ENCODE measurements around the gene JUP.

Gene JUP

DNA sequence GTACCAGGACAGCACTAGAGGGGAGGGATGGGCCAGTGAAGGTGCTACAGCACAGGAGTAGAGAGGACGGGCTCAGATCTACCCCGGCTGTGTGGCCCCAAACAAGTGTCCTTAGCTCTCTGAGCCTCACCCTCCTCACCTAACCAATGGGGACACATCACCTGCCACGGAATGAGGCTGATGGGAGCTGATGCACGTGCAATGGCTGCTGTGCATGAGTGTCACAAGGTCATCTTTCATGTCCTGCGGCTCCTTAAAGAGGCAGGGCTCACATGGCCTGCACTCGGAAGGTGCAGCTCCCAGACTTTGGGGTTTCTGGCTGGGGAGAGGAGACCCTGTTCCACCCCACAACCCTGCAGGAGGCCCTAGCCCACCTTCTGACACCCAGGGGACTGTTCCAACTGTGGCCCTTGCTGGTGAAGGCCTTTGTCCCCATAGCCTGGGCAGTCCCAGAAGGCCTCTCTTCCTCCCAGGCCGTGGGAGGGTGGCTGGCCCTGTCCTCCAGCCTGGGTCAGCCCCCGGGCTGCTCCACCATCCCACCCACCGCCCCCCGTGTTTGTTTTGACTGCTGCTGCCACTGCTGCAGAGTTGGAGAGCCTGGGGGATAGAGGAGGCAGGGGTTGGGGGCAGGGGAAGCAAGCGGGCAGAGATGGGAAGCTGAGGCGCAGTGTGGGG, 62.6 kb downstream of the JUP start:
- no peak for DNase-seq (ENCODE audit: low spot score)

DNA sequence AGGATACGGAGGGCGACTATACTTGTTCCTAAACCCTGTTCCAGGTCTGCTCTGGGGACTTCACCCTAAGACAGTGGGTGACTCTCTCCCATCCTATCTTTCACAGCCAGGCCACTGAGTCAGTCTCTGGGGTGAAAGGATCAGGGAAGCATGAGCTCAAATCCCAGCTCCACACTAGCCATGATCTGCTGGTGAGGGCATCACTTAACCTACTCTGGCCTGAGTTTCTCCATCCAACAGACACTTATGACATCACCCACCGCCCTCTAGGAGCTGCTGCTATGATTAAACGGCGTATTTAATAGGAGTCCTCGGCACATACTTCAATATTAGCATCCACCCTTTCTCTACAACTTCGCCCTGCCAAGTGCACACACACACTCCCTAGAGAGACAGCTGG, 64.3 kb downstream of the JUP start:
- no peak for DNase-seq (ENCODE audit: low spot score)

DNA sequence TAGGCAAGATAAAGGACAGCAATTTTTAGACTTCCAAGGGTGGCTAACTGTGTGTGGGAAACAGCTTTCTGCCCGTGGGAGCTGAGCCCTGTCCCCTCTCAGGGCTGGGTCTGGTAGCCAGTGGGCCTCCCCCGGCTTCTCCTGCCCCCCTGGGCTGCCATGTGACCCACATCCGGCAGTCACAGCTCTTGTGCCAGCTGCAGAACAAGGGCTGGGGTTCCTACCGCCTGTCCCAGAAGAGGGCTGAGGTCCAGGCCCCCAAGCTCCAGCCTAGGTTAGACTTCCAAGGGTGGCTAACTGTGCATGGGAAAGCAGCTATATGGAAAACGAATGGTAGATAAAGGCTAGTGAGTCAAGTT, 68.2 kb downstream of the JUP start:
- no peak for DNase-seq (ENCODE audit: low spot score)

DNA sequence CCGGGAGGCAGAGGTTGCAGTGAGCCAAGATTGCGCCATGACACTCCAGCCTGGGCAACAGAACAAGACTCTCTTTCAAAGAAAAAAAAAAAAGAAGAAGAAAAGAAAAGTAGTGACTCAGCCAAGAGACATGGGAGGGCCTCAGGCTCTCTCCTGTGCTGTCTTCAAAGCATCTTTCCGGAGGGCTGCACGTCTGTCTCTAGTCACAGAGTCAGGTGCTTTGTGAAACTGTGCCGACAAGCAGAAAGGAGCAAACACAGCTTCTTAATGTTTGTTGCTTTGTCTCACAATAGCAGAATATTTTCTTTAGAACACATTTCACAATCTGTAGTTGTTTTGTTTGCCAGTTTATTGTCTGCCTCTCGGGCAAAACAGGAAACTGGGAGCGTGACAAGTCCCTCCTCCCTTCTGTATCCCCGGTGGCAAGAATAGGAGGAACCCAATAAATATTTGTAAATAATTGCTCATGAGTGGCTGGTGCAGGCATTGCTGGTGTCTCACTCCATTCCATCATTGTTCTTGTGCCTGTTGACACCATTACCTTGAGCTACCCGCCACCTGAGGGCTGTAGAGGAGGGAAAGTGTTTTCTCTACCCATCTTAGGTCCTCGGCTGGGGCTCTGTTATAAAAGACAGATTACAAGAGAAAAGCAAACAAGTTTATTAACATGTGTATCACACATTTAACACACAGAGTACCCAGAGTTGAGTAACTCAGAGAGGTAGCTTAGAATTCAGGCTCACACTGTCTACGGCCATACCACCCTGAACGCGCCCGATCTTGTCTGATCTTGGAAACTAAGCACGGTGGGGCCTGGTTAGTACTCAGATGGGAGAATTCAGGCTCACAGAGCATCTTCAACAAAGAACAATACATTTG, 68.9 kb downstream of the JUP start:
- DNase-seq (ENCODE audit: low spot score): no peak

DNA sequence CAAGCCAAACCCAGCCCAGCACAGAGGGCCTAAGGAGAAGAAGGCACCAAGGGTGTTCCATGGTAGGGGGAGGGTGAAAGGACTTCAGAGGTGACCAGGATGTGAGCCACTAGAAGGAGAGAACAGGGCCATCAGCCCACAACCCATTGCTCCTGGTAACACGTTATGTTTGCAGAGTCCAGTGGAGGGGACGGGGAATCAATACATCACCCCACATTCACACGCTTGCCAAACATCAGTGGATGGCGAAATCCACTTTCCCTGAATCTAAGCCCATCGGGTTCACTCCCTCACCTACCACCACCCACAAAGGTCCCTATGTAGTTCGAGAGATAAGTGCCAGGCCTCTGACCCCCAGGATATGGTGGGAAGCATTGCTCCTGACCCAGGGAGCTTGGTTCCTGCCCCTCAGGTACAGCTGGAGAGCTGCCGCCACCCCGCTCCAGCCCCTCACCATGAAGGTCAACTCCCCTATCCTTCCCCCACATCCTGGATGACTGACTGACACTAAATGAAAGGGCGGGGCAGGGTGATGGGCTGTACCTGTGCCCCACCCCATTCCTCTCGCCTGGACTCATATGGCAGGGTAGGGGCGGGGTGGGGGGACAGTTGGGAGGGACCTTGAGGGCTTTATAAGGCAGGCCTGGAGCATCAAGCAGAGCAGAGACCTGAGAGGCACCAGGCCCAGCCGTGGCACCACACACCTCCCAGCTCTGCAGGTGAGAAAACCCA, 74.7 kb downstream of the JUP start, which contains the start of gene GAST:
TSS of gene GAST (plus strand) at position 663 of the 732 bp plus-strand sequence. CDS start 3,106 bp downstream, outside the sequence.
- no peak for DNase-seq (ENCODE audit: low spot score)

DNA sequence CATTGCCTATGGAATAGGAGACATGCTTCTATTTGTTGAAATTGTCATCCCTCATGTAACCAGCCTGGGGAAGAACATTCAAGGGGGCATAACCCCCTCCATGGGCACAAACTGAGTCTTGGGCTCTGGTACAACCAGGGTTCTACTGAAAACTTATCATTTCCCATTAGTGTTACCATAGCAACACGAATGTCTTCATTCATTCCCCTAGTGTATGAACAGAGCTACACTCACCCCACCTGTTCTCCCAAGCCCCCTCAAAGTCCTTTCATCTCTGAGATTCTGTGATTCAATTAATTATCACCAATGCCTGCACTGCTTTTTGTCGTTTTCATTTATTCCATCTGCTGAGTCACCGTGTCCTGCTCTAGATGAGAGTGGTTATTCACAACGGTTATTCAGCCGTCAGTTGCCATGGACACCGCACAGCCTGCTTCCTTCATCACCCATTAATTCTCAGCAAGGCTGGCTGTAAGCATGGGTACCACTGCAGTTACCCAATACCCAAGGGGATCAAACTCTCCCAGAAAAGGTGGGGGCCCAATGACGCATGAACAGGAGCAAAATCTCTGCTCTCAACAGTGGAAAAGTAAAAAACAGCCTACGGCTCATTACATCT, 75.9 kb downstream of the JUP start:
- no peak for DNase-seq (ENCODE audit: low spot score)

DNA sequence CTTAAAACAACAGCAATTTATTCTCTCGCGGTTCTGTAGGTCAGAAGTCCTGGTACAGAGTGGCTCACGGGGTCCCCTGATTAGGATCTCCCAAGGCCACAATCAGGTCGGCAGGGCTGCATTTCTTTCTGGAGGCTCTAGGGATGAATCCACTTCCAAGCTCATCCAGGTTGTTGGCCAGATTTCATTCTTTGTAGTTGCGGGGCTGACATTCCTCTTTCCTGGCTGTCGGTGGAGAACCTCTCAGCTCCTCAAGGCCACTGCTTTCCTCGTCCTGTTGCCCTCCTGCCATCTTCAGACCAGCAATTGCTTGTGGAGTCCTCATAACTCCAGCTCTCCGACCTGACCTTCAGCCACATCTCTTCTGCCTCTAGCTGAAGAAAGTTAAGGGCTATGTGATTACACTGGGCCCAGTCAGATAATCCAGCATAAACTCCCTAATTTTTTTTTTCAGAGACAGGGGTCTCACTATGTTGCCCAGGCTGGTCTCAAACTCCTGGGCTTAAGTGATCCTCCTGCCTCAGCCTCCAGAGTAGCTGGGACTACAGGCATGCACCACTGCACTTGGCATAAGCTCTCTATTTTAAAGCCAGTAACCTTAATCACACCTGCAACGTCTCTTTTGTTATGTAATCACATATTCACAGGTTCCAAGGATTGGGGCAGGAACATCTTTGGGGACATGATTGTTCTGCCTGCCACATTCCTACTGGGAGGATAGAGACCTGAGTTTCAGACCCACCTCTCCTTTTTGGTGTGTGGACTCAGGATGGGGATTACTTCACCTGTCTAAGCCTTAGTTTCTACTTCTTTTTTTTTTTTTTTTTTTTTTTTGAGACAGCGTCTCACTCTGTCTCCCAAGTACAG, 78.5 kb downstream of the JUP start:
- DNase-seq (ENCODE audit: low spot score): no peak

DNA sequence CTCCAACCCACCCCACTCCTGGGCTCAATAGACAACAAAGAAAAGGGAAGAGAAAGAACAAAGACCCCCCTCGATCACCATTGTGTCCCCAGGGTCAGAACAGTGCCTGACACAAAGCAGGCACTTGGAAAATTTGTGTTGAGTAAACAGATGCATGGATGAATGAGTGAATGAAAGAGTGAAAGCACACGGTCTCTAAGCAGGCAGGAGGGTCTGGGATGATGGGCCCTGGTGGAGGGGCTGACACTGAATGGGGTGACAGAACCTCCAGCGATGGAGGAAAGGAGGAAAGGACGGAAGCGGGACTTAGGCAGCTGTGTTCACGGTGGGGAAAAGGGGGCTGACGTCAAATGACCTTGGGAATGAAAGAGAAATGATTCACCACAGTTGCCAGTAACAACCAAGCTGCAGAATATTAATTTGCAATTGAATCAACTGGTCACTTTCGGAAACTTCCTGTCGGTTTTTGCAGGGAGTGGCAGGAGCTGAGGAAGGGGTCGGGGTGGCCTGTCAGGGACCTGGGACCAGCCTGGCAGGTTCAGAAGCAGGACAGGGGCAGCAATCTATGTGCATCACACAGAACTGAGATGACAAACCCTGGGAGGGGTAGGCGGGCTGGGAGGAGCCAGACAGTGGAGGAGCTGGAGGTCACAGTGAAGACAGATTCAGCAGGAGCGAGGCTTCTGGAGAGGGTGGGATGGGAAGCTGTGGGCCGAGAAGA, 81.1 kb downstream of the JUP start:
- no peak for DNase-seq (ENCODE audit: low spot score)

All from kidney capillary endothelial cell (primary cell).